IMR-90 (cell line): Measurements from ENCODE around the gene ILF3. TPM values are rescaled to one million over a fixed set of nuclear protein-coding genes. Genes with fewer than 3 reads are reported as not detected.

Experiments
- ATAC-seq: fragments of 200-7000 bp; cut with Tn5 transposase; 2 replicates; pipeline ENCODE4 v1.9.1; 2020; ENCODE audit warnings: low read depth, mild to moderate bottlenecking, moderate library complexity
- BruUV-seq: library from RNA; stranded (reverse); fragments of 400-500 nt; replicated peaks from 2 replicates; lab custom pipeline; 2021; lab: Mats Ljungman, UMichigan
- CTCF ChIA-PET: fragments of 300-600 bp; formaldehyde crosslinking; extraction: SDS; loops from one replicate; lab custom pipeline; 2021; ENCODE audit warnings: antibody characterized with exemption; lab: Yijun Ruan, JAX
- POLR2A ChIA-PET: fragments of 300-600 bp; sonication (Branson Sonifier 250); formaldehyde crosslinking; loops from one replicate; lab custom pipeline; 2022; ENCODE audit warnings: antibody characterized with exemption; ENCODE audit not compliant: unreplicated experiment; lab: Charles Lee
- DNase-seq: peaks from one replicate; pipeline ENCODE4 v3.0.0; 2013
- H2AFZ ChIP-seq: replicated peaks from 2 replicates; pipeline ENCODE3; 2013; ENCODE audit warnings: low read length, mild to moderate bottlenecking; ENCODE audit not compliant: poor library complexity
- H2AK5ac ChIP-seq: 2 replicates; pipeline ENCODE4 v1.6.1; 2013; ENCODE audit warnings: low read depth, low read length, inconsistent platforms
- H2AK9ac ChIP-seq: replicated peaks from 2 replicates; pipeline ENCODE3; 2013; ENCODE audit warnings: mild to moderate bottlenecking, low read depth, low read length, moderate library complexity; ENCODE audit not compliant: poor library complexity
- H2BK120ac ChIP-seq: 2 replicates; pipeline ENCODE4 v1.6.1; 2013; ENCODE audit warnings: low read depth, low read length, inconsistent platforms
- H2BK15ac ChIP-seq: 3 replicates; pipeline ENCODE4 v1.6.1; 2013; ENCODE audit warnings: low read depth, low read length, inconsistent platforms
- H2BK20ac ChIP-seq: 2 replicates; pipeline ENCODE4 v1.6.1; 2013; ENCODE audit warnings: low read depth, mild to moderate bottlenecking, inconsistent platforms, low read length, moderate library complexity
- H2BK5ac ChIP-seq: 2 replicates; pipeline ENCODE4 v1.6.1; 2013; ENCODE audit warnings: mild to moderate bottlenecking, low read depth, low read length, inconsistent platforms; ENCODE audit not compliant: poor library complexity, severe bottlenecking
- H3K14ac ChIP-seq: replicated peaks from 2 replicates; pipeline ENCODE4 v1.6.1; 2013; ENCODE audit warnings: low read depth, low read length, inconsistent platforms
- H3K18ac ChIP-seq: 2 replicates; pipeline ENCODE4 v1.6.1; 2013; ENCODE audit warnings: low read depth, low read length, control low read depth
- H3K23ac ChIP-seq: 2 replicates; pipeline ENCODE4 v1.6.1; 2013; ENCODE audit warnings: low read depth, low read length, inconsistent platforms
- H3K27ac ChIP-seq: 2 replicates; pipeline ENCODE4 v1.5.1; 2013; ENCODE audit warnings: mild to moderate bottlenecking, control low read depth, low read length; ENCODE audit not compliant: insufficient read depth
- H3K27me3 ChIP-seq: 2 replicates; pipeline ENCODE4 v1.6.1; 2013; ENCODE audit warnings: low read length; ENCODE audit not compliant: control insufficient read depth, insufficient read depth
- H3K36me3 ChIP-seq: 2 replicates; pipeline ENCODE4 v1.6.1; 2013; ENCODE audit warnings: low read length, mixed read lengths; ENCODE audit not compliant: control insufficient read depth, insufficient read depth
- H3K4ac ChIP-seq: 2 replicates; pipeline ENCODE4 v1.6.1; 2013; ENCODE audit warnings: low read depth, low read length, inconsistent platforms
- H3K4me1 ChIP-seq: 2 replicates; pipeline ENCODE4 v1.6.1; 2013; ENCODE audit warnings: low read length, mixed read lengths; ENCODE audit not compliant: control insufficient read depth, insufficient read depth
- H3K4me2 ChIP-seq: 2 replicates; pipeline ENCODE4 v1.6.1; 2013; ENCODE audit warnings: low read depth, mild to moderate bottlenecking, control low read depth, low read length, moderate library complexity
- H3K4me3 ChIP-seq: 2 replicates; pipeline ENCODE4 v1.5.1; 2013; ENCODE audit warnings: low read depth, mild to moderate bottlenecking, control low read depth, low read length, moderate library complexity; ENCODE audit not compliant: insufficient read depth
- H3K56ac ChIP-seq: 2 replicates; pipeline ENCODE4 v1.6.1; 2013; ENCODE audit warnings: low read length, inconsistent platforms; ENCODE audit not compliant: insufficient read depth; ENCODE audit errors: extremely low read depth
- H3K79me1 ChIP-seq, 2 experiments: 2 replicates each; pipeline ENCODE4 v1.6.1; 2013; ENCODE audit warnings: low read length in 2 of 2, inconsistent platforms in 1 of 2, low read depth in 1 of 2
- H3K9ac ChIP-seq: 2 replicates; pipeline ENCODE4 v1.6.1; 2013; ENCODE audit warnings: low read depth, low read length, control low read depth
- H3K9me1 ChIP-seq: 2 replicates; pipeline ENCODE4 v1.6.1; 2013; ENCODE audit warnings: low read length, inconsistent platforms; ENCODE audit not compliant: insufficient read depth
- H3K9me3 ChIP-seq: 2 replicates; pipeline ENCODE4 v1.6.1; 2013; ENCODE audit warnings: low read length; ENCODE audit not compliant: control insufficient read depth, insufficient read depth
- H4K20me1 ChIP-seq: 2 replicates; pipeline ENCODE4 v1.6.1; 2013; ENCODE audit warnings: low read length, inconsistent platforms; ENCODE audit not compliant: insufficient read depth
- H4K5ac ChIP-seq: 2 replicates; pipeline ENCODE4 v1.6.1; 2013; ENCODE audit warnings: mild to moderate bottlenecking, low read depth, low read length, control low read depth
- H4K8ac ChIP-seq, 2 experiments: 2 replicates each; pipeline ENCODE4 v1.6.1; 2013; ENCODE audit warnings: low read depth in 2 of 2, low read length in 2 of 2, control low read depth in 1 of 2, inconsistent platforms in 1 of 2
- H4K91ac ChIP-seq: 2 replicates; pipeline ENCODE4 v1.6.1; 2013; ENCODE audit warnings: low read depth, low read length, inconsistent platforms; ENCODE audit not compliant: insufficient read depth
- BHLHE40 ChIP-seq: fragments of 150-350 bp; IDR thresholded peaks from 2 replicates; pipeline ENCODE4 v1.6.1; 2016; ENCODE audit warnings: mild to moderate bottlenecking, low read depth, low read length
- CEBPB ChIP-seq: IDR thresholded peaks from 2 replicates; pipeline ENCODE4 v1.6.1; 2012; ENCODE audit warnings: low read depth, low read length, improper control_type of control experiment
- CHD1 ChIP-seq: IDR thresholded peaks from 2 replicates; pipeline ENCODE4 v1.6.1; 2012; ENCODE audit warnings: low read depth, low read length, improper control_type of control experiment
- FOS ChIP-seq: fragments of 150-350 bp; IDR thresholded peaks from 2 replicates; pipeline ENCODE4 v1.6.1; 2016; ENCODE audit warnings: low read depth, low read length
- MAZ ChIP-seq: IDR thresholded peaks from 2 replicates; pipeline ENCODE4 v1.6.1; 2012; ENCODE audit warnings: low read depth, mild to moderate bottlenecking, low read length, improper control_type of control experiment, moderate library complexity, borderline replicate concordance
- MXI1 ChIP-seq: IDR thresholded peaks from 2 replicates; pipeline ENCODE4 v1.6.1; 2012; ENCODE audit warnings: low read depth, mild to moderate bottlenecking, low read length, moderate library complexity, borderline replicate concordance
- RCOR1 ChIP-seq: IDR thresholded peaks from 2 replicates; pipeline ENCODE4 v1.6.1; 2012; ENCODE audit warnings: mild to moderate bottlenecking, low read length, improper control_type of control experiment; ENCODE audit not compliant: insufficient replicate concordance
- RFX5 ChIP-seq: IDR thresholded peaks from 2 replicates; pipeline ENCODE4 v1.8.0; 2012; ENCODE audit warnings: low read depth, mild to moderate bottlenecking, low read length, moderate library complexity
- SMC3 ChIP-seq: fragments of 150-350 bp; IDR thresholded peaks from 2 replicates; pipeline ENCODE4 v1.6.1; 2016; ENCODE audit warnings: low read depth, mild to moderate bottlenecking, antibody characterized with exemption, low read length, moderate library complexity
- WGBS, 2 experiments: methylation state at CpG; one replicate each; pipeline versions ENCODE4 v1.1.5 to v1.1.7; 2013; ENCODE audit warnings: missing lambda C conversion rate in 2 of 2; ENCODE audit not compliant: insufficient read length in 1 of 2; ENCODE audit errors: extremely low coverage in 2 of 2; 5-methylcytosine and 5-hydroxymethylcytosine counted together
- dilution Hi-C: fragments of 300-500 bp; cut with HindIII; formaldehyde crosslinking; loops from one replicate; pipeline ENCODE4 v1.14.3; 2018; ENCODE audit warnings: low sequenced_read_pairs; ENCODE audit not compliant: unreplicated experiment
- in situ Hi-C: fragments of 300-500 bp; cut with MboI; formaldehyde crosslinking; loops from 3 replicates; pipeline ENCODE4 v1.14.3; 2019; ENCODE audit warnings: low sequenced_read_pairs, inconsistent platforms, mixed read lengths
- intact Hi-C: fragments of 100-400 bp; cut with micrococcal nuclease; formaldehyde crosslinking; loops from 2 replicates; pipeline ENCODE4 v1.10.0; 2022
- polyA plus RNA-seq, 3 experiments: library from polyadenylated mRNA; depleted of rRNA; stranded (reverse); fragments of >200 nt; gene quantifications; 2 replicates each; pipeline ENCODE4 v1.2.3, GENCODE V29; 2012; ENCODE audit warnings: low replicate concordance in 1 of 3
- total RNA-seq: library from RNA; depleted of rRNA; stranded (reverse); fragments of >200 nt; gene quantifications from 2 replicates; pipeline ENCODE4 v1.2.3, GENCODE V29; 2012
- TF ChIP-seq, protein P1 (sequence below): fragments of 150-350 bp; IDR thresholded peaks from 2 replicates; pipeline ENCODE4 v1.6.1; 2016; ENCODE audit warnings: low read depth, mild to moderate bottlenecking, low read length, moderate library complexity, borderline replicate concordance
- TF ChIP-seq, protein P2 (sequence below): fragments of 150-350 bp; IDR thresholded peaks from 2 replicates; pipeline ENCODE4 v1.6.1; 2017; ENCODE audit warnings: mild to moderate bottlenecking, antibody characterized with exemption, low read length, low read depth
- TF ChIP-seq, protein P3 (sequence below): conservative IDR thresholded peaks from 2 replicates; pipeline ENCODE4 v1.5.1; 2012; ENCODE audit warnings: mild to moderate bottlenecking, low read depth, low read length, improper control_type of control experiment

The ILF3 gene
- total and polyA plus RNA-seq, 2 of the 4 experiments (the other 2 are of a cell fraction) = 120 to 166 TPM

DNA sequence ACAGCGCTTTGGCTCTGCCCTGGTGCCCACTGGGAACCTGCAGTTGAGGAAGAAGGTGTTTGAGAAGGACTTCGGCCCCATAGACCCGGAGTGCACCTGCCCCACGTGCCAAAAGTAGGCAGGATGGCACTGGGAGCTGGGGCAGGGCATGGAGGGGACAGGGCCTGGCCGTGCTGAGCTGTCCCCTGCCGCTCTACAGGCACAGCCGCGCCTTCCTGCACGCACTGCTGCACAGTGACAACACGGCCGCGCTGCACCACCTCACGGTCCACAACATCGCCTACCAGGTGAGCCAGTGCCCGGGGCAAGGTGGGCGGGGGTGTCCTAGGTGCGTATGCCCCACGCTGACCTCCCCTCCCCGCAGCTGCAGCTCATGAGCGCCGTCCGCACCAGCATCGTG, 58.6 kb downstream of the ILF3 start:
- Histone ChIP-seq H2AK5ac (no peak overlapping the region), H2AFZ (no peak overlapping the region), H4K8ac (no peak overlapping the region), H3K4ac (no peak overlapping the region), H2BK5ac (no peak overlapping the region), H3K36me3 (peaks cover 10% of the 10 kb centered on the region), H4K5ac (no peak overlapping the region), H3K79me1 (no peaks in the 10 kb centered on the region), H3K9ac (no peak overlapping the region), H2BK120ac (no peak overlapping the region), H3K9me3 (no peaks in the 10 kb centered on the region), H3K4me3 (no peak overlapping the region), H2AK9ac (no peak overlapping the region), H3K9me1 (no peaks in the 10 kb centered on the region), H3K14ac (no peak overlapping the region), H3K4me2 (no peak overlapping the region), H4K20me1 (no peaks in the 10 kb centered on the region), H2BK20ac (no peak overlapping the region), H3K23ac (no peak overlapping the region), H3K4me1 (no peaks in the 10 kb centered on the region), H4K91ac (no peak overlapping the region), H2BK15ac (no peak overlapping the region), H3K56ac (no peak overlapping the region), H3K27me3 (no peaks in the 10 kb centered on the region), H3K27ac (no peak overlapping the region), H3K18ac (no peak overlapping the region)
- intact Hi-C loops = loop anchor here (10.0 kb wide), 1 partner anchor 62 kb away; no protein-coding TSS in a partner anchor
- ATAC-seq (no peak), DNase-seq (no peak)
- CTCF ChIA-PET = no interaction called here
- POLR2A ChIA-PET = no interaction called here
- dilution Hi-C loops = no loop called here
- WGBS, 2 experiments = 95% methylated on average over 10 of the region's 23 CpGs; no CpG with 5 or more reads in 1 of the 2 experiments
- in situ Hi-C loops = no loop called here
- TF ChIP-seq, protein P1, sequence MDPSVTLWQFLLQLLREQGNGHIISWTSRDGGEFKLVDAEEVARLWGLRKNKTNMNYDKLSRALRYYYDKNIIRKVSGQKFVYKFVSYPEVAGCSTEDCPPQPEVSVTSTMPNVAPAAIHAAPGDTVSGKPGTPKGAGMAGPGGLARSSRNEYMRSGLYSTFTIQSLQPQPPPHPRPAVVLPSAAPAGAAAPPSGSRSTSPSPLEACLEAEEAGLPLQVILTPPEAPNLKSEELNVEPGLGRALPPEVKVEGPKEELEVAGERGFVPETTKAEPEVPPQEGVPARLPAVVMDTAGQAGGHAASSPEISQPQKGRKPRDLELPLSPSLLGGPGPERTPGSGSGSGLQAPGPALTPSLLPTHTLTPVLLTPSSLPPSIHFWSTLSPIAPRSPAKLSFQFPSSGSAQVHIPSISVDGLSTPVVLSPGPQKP = no peak
- TF ChIP-seq RCOR1 (no peak), MXI1 (no peak), SMC3 (no peak), CEBPB (no peak), RFX5 (no peak), MAZ (no peak), FOS (no peak), BHLHE40 (no peak), CHD1 (no peak)
- TF ChIP-seq, protein P2, sequence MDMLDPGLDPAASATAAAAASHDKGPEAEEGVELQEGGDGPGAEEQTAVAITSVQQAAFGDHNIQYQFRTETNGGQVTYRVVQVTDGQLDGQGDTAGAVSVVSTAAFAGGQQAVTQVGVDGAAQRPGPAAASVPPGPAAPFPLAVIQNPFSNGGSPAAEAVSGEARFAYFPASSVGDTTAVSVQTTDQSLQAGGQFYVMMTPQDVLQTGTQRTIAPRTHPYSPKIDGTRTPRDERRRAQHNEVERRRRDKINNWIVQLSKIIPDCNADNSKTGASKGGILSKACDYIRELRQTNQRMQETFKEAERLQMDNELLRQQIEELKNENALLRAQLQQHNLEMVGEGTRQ = no peak
- TF ChIP-seq, protein P3, sequence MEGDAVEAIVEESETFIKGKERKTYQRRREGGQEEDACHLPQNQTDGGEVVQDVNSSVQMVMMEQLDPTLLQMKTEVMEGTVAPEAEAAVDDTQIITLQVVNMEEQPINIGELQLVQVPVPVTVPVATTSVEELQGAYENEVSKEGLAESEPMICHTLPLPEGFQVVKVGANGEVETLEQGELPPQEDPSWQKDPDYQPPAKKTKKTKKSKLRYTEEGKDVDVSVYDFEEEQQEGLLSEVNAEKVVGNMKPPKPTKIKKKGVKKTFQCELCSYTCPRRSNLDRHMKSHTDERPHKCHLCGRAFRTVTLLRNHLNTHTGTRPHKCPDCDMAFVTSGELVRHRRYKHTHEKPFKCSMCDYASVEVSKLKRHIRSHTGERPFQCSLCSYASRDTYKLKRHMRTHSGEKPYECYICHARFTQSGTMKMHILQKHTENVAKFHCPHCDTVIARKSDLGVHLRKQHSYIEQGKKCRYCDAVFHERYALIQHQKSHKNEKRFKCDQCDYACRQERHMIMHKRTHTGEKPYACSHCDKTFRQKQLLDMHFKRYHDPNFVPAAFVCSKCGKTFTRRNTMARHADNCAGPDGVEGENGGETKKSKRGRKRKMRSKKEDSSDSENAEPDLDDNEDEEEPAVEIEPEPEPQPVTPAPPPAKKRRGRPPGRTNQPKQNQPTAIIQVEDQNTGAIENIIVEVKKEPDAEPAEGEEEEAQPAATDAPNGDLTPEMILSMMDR = no peak
- BruUV-seq = no TSS peak
